Measurements from ENCODE around the gene DEFB125. TPM values are rescaled to one million over a fixed set of nuclear protein-coding genes. Genes with fewer than 3 reads are reported as not detected.
A peak's percentile ranks its signal among the peaks of the same experiment; 100 is the strongest.
"Not testable (repeated sequence)": the region's sequence is repeated elsewhere in the genome, so short reads cannot be mapped to it uniquely, and the experiment has no call there.

The DEFB125 gene
- polyA plus RNA-seq, 3 donors: not detected

DNA sequence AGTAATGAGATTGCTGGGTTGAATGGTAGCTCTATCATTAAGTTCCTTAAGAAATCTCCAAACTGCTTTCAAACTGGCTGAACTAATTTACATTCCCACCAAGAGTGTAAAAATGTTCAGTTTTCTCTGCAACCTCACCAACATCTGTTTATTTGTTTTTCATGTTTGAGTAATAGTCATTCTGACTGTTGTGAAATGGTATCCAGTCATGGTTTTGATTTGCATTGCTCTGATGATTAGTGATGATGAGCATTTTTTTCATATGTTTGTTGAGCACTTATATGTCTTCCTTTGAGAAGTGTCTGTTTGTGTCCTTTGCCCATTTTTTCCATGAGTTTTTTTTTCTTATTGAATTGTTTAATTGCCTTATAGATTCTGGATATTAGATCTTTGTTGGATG, 24.9 kb downstream of the DEFB125 start:
- intact Hi-C loops (cut with micrococcal nuclease): no loop called here
- H3K36me3 ChIP-seq (replicated peaks in 1 of 2; ENCODE audit: control insufficient read depth in 1 of 2, insufficient read depth in 2 of 2, low read length in 2 of 2): no peaks in the 10 kb centered on the region

DNA sequence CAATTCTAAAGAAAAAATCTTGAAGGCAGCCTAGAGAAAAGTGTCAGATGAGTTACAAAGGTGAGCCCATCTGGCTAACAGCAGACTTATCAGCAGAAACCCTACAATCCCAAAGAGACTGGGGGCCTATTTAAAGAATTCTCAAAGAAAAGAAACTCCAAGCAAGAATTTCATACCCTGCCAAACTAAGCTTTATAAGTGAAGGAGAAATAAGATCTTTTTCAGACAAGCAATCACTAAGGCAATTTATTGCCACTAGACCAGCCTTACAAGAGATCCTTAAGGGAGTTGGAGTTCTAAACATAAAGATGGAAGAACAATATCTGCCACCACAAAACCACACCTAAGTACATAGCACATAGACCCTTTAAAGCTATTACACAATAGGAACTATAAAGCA, 30.0 kb downstream of the DEFB125 start:
- Histone ChIP-seq H2AFZ (ENCODE audit: insufficient read depth, low read depth, low read length, poor library complexity, severe bottlenecking) (no peak overlapping the region), H3K4me3 (replicated peaks in 1 of 3; ENCODE audit: low read depth in 2 of 3, low read length in 3 of 3) (no peak overlapping the region), H3K27ac (ENCODE audit: low read depth in 1 of 2, low read length in 2 of 2) (no peak overlapping the region), H4K20me1 (ENCODE audit: insufficient read depth, low read length) (no peaks in the 10 kb centered on the region), H3K4me2 (replicated peaks; ENCODE audit: extremely low read depth, low read length, poor library complexity, severe bottlenecking) (no peak overlapping the region), H3K9me3 (replicated peaks in 1 of 2; ENCODE audit: control insufficient read depth in 1 of 2, insufficient read depth in 1 of 2, low read length in 2 of 2) (peaks cover 11 to 13% of the 10 kb centered on the region in 2 donors), H3K79me2 (ENCODE audit: insufficient read depth, low read length) (no peaks in the 10 kb centered on the region), H3K36me3 (replicated peaks in 1 of 2; ENCODE audit: control insufficient read depth in 1 of 2, insufficient read depth in 2 of 2, low read length in 2 of 2) (no peaks in the 10 kb centered on the region), H3K27me3 (ENCODE audit: control insufficient read depth in 2 of 2, insufficient read depth in 2 of 2, low read length in 2 of 2) (peaks cover 7 to 12% of the 10 kb centered on the region in 2 donors), H3K9ac (ENCODE audit: insufficient read depth, low read length, poor library complexity, severe bottlenecking) (no peak overlapping the region), H3K4me1 (ENCODE audit: control insufficient read depth in 1 of 2, insufficient read depth in 2 of 2, low read length in 2 of 2) (no peaks in the 10 kb centered on the region)
- intact Hi-C loops (cut with micrococcal nuclease): no loop called here
- TF ChIP-seq, protein P1, sequence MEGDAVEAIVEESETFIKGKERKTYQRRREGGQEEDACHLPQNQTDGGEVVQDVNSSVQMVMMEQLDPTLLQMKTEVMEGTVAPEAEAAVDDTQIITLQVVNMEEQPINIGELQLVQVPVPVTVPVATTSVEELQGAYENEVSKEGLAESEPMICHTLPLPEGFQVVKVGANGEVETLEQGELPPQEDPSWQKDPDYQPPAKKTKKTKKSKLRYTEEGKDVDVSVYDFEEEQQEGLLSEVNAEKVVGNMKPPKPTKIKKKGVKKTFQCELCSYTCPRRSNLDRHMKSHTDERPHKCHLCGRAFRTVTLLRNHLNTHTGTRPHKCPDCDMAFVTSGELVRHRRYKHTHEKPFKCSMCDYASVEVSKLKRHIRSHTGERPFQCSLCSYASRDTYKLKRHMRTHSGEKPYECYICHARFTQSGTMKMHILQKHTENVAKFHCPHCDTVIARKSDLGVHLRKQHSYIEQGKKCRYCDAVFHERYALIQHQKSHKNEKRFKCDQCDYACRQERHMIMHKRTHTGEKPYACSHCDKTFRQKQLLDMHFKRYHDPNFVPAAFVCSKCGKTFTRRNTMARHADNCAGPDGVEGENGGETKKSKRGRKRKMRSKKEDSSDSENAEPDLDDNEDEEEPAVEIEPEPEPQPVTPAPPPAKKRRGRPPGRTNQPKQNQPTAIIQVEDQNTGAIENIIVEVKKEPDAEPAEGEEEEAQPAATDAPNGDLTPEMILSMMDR (IDR thresholded peaks at IDR 0.05): no peak
- H3K27me3 Mint-ChIP-seq (ENCODE audit: low read depth in 3 of 3): peaks cover 4 to 18% (median 17%) of the 10 kb centered on the region in 3 donors
- no peak overlapping the region for H3K27ac Mint-ChIP-seq
- H3K9me3 Mint-ChIP-seq: peaks cover 10 to 18% (median 11%) of the 10 kb centered on the region in 7 donors
- no peaks in the 10 kb centered on the region for H3K4me1 Mint-ChIP-seq
- no peak for DNase-seq
- no peak overlapping the region for H3K4me3 Mint-ChIP-seq
- no peaks in the 10 kb centered on the region for H3K36me3 Mint-ChIP-seq

More for the DNA sequence above, 24.9 kb downstream of the DEFB125 start:
- no peak overlapping the region for H3K9ac ChIP-seq (ENCODE audit: insufficient read depth, low read length, poor library complexity, severe bottlenecking)
- no peak overlapping the region for H3K4me2 ChIP-seq (replicated peaks; ENCODE audit: extremely low read depth, low read length, poor library complexity, severe bottlenecking)
- Mint-ChIP-seq H3K4me1 (no peaks in the 10 kb centered on the region), H3K27ac (no peak overlapping the region), H3K4me3 (no peak overlapping the region), H3K9me3 (peaks cover 7 to 14% (median 10%) of the 10 kb centered on the region in 7 donors), H3K27me3 (ENCODE audit: low read depth in 3 of 3) (peaks cover 10% of the 10 kb centered on the region in 3 donors), H3K36me3 (no peaks in the 10 kb centered on the region)
- no peaks in the 10 kb centered on the region for H3K79me2 ChIP-seq (ENCODE audit: insufficient read depth, low read length)
- H3K27ac ChIP-seq (ENCODE audit: low read depth in 1 of 2, low read length in 2 of 2): no peak overlapping the region
- H3K4me1 ChIP-seq (ENCODE audit: control insufficient read depth in 1 of 2, insufficient read depth in 2 of 2, low read length in 2 of 2): no peaks in the 10 kb centered on the region
- H4K20me1 ChIP-seq (ENCODE audit: insufficient read depth, low read length): no peaks in the 10 kb centered on the region
- DNase-seq: no peak
- TF ChIP-seq, protein P1 (IDR thresholded peaks at IDR 0.05): no peak
- peaks cover 4 to 5% of the 10 kb centered on the region in 2 donors for H3K27me3 ChIP-seq (ENCODE audit: control insufficient read depth in 2 of 2, insufficient read depth in 2 of 2, low read length in 2 of 2)
- H2AFZ ChIP-seq (ENCODE audit: insufficient read depth, low read depth, low read length, poor library complexity, severe bottlenecking): no peak overlapping the region
- no peak overlapping the region for H3K4me3 ChIP-seq (replicated peaks in 1 of 3; ENCODE audit: low read depth in 2 of 3, low read length in 3 of 3)
- peaks cover 11 to 13% of the 10 kb centered on the region in 2 donors for H3K9me3 ChIP-seq (replicated peaks in 1 of 2; ENCODE audit: control insufficient read depth in 1 of 2, insufficient read depth in 1 of 2, low read length in 2 of 2)

DNA sequence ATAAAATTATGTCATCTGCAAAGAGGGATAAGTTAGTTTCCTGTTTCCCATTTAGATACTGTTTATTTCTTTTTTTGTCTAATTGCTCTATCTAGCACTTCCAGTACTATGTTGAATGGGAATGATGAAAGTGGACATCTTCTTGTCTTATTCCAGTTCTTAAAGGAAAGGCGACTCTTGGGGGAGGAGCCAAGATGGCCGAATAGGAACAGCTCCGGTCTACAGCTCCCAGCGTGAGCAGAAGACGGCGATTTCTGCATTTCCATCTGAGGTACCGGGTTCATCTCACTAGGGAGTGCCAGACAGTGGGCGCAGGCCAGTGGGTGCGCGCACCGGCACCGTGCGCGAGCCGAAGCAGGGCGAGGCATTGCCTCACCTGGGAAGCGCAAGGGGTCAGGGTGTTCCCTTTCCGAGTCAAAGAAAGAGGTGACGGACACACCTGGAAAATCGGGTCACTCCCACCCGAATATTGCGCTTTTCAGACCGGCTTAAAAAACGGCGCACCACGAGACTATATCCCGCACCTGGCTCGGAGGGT, 42.4 kb downstream of the DEFB125 start:
- H4K20me1 ChIP-seq (ENCODE audit: insufficient read depth, low read length); intact Hi-C loops (cut with micrococcal nuclease); H3K9me3 Mint-ChIP-seq; H3K4me3 ChIP-seq (replicated peaks in 1 of 3; ENCODE audit: low read depth in 2 of 3, low read length in 3 of 3); H3K4me1 ChIP-seq (ENCODE audit: control insufficient read depth in 1 of 2, insufficient read depth in 2 of 2, low read length in 2 of 2); H3K4me3 Mint-ChIP-seq; H3K27me3 ChIP-seq (ENCODE audit: control insufficient read depth in 2 of 2, insufficient read depth in 2 of 2, low read length in 2 of 2); H2AFZ ChIP-seq (ENCODE audit: insufficient read depth, low read depth, low read length, poor library complexity, severe bottlenecking); H3K36me3 Mint-ChIP-seq; H3K79me2 ChIP-seq (ENCODE audit: insufficient read depth, low read length); H3K27ac ChIP-seq (ENCODE audit: low read depth in 1 of 2, low read length in 2 of 2); H3K4me2 ChIP-seq (replicated peaks; ENCODE audit: extremely low read depth, low read length, poor library complexity, severe bottlenecking); H3K9ac ChIP-seq (ENCODE audit: insufficient read depth, low read length, poor library complexity, severe bottlenecking); DNase-seq; H3K4me1 Mint-ChIP-seq; H3K36me3 ChIP-seq (replicated peaks in 1 of 2; ENCODE audit: control insufficient read depth in 1 of 2, insufficient read depth in 2 of 2, low read length in 2 of 2); H3K9me3 ChIP-seq (replicated peaks in 1 of 2; ENCODE audit: control insufficient read depth in 1 of 2, insufficient read depth in 1 of 2, low read length in 2 of 2): not testable (repeated sequence)
- Mint-ChIP-seq H3K27me3 (ENCODE audit: low read depth in 3 of 3) (peaks cover 7 to 16% (median 11%) of the 10 kb centered on the region in 3 donors), H3K27ac (peak overlapping the region in 1 of 7 donors; percentile 42)
- WGBS (ENCODE audit: insufficient coverage): 96% methylated on average over 13 of the region's 28 CpGs

Data from CD14-positive monocyte (primary cell).